ENCODE measurements around the gene NRCAM.

The NRCAM gene

GRCh38 chr7:108308903-108309302 lies 147.3 kb downstream of the NRCAM start:
- DNase-seq (ENCODE audit: low read depth in 2 of 2) = no peak

DNA sequence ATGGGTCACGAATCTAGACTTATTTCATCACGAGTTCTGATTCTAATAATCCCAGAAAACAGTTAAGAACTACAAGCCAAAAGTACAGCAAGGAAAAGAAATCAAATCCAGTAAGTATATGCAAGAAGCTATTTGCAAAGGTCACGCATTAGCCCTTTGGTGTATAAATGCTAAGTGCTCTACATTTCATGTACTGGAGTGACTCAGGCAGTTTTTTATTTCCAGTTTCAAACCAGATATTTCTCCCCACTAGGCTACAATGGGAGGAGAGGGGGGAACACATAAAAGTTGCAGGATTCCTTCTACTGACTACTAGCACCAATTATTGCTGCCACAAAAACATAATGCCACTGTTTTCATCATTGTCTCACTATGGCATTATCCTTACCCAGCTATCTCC lies 148.0 kb downstream of the NRCAM start:
- DNase-seq (ENCODE audit: low read depth in 2 of 2) = no peak

DNA sequence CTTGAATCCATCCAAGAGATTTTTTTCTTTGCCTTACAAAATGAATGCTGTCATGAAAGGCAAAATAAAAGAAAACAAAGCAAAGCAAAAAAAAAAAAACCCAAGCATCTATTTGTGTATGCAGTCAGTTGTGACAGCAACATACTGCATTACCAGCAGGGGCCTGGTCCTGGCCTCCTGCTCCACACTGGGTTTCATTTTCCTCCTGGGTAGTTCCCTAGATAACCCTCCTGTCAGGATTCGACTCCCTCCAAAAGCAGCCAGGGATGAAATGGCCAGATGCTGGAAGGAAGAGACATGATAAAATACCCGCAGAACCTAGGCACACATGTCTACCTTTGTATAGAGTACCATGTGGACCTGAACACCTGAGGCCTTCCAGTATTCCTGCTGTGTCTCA lies 148.6 kb downstream of the NRCAM start:
- no peak for DNase-seq (ENCODE audit: low read depth in 2 of 2)

DNA sequence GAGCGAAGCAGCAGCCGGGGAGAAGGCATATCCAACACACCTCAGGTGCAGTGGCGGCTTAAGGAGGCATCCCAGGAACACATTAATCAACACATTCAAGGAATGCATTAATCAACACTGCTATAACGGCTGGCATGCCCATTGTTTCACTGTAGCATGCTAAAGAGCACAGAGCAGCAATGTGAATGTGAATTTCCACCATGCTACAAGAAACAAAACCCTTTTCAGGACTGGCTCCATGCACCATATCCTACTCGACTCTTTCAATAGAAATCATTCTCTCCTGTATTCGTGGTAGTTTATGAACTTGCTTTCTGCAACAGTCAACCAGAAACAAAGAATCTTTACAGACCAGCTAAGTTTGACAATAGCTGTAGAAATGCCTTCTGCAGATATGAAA lies 149.0 kb downstream of the NRCAM start:
- DNase-seq (ENCODE audit: low read depth in 2 of 2) = no peak

DNA sequence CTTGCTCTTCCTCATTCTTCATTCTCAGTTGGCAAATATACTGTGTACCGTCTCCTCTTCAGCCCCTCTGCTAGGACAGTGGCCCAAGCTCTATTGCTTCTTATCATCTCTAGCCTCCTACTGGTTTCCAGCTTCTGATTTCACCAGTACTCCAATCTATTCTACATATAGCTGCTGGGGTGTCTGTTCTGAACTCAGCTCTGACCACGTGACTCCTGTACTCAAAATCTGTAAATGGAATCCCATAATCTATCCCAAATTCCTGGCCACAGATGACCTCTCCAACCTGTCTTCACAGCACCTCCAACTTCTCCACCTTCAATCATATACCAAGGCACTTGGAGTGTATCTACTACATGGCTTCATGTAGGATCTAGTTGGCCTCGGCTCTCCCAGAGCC lies 152.9 kb downstream of the NRCAM start:
- DNase-seq (ENCODE audit: low read depth in 2 of 2) = no peak

- no peak for DNase-seq (ENCODE audit: low read depth in 2 of 2)
Observed at GRCh38 chr7:108301387-108301786, 154.8 kb downstream of the NRCAM start.

DNA sequence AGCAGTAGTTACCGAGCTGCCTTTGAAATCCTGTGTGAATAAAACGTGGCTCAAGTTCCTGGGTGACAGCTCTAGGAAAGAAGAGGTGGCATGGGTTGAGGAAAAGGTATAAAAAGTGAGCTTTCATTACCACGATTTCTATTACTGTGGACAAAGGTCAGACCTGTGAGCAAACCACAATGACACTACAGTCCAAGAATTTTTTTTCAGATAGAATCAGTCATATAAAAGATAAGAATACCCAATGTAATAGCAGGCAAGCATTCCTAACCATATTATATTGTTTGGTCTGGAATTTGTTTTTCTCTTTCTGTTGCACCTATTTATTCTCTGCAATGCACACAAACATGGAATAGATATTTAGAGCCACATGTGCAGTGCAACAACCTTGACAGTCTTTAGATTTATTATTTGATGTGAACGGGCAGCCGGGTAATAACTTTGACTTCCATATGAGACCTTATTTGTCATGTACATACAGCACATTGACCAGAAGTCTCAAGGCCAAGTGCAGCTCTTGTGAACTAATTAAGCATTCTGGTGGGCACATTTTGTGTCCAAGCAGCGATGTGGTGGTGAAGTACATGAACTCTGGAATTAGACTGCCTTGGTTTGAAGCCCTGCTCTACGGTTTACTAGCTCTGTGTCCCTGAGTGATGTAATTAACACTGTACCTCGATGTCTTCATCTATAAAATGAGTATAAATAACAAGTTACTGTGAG lies 156.8 kb downstream of the NRCAM start:
- DNase-seq (ENCODE audit: low read depth in 2 of 2) = no peak

DNA sequence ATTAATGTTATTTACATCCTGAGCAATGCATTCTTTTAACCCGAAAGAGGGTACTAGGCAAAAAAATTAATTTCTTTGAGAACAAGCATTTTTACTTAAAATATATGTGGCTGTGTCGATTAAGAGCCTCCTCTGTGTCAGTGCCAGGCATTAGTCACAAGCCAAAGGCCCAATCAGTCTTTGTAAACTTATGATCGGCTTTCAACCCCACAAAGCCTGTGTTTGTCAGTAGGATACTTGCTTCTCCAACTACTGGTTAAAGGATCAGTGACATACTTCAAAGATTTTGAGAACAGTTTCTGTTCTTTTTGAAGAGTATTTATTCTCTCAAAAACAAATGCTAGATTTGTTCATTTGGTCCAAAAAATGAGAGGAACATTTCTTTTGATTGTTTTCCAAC lies 159.3 kb downstream of the NRCAM start:
- DNase-seq (ENCODE audit: low read depth in 2 of 2) = no peak

GRCh38 chr7:108294595-108294994 lies 161.6 kb downstream of the NRCAM start:
- DNase-seq (ENCODE audit: low read depth in 2 of 2) = no peak

GRCh38 chr7:108293149-108293612 lies 163.1 kb downstream of the NRCAM start:
- DNase-seq (ENCODE audit: low read depth in 2 of 2) = no peak

GRCh38 chr7:108292541-108292940 lies 163.7 kb downstream of the NRCAM start:
- DNase-seq (ENCODE audit: low read depth in 2 of 2) = no peak

- no peak for DNase-seq (ENCODE audit: low read depth in 2 of 2)
Observed at GRCh38 chr7:108291791-108292440, 164.3 kb downstream of the NRCAM start.

DNA sequence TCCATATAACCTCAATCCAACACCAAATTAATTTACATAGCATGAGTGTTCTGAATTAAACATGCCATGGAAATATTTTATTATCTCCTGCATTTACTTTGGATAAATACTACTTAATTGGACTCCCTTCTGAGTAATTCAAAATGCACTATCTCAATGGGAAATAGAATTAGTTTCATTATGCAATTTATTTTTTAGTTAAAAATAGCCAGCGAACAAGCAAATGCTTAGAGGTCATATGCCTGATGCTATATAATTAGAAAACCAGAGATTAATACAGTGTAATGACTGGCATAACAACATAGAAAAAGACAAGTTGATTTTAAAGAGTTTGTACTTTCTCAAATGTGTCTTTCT lies 165.1 kb downstream of the NRCAM start:
- DNase-seq (ENCODE audit: low read depth in 2 of 2) = no peak

DNA sequence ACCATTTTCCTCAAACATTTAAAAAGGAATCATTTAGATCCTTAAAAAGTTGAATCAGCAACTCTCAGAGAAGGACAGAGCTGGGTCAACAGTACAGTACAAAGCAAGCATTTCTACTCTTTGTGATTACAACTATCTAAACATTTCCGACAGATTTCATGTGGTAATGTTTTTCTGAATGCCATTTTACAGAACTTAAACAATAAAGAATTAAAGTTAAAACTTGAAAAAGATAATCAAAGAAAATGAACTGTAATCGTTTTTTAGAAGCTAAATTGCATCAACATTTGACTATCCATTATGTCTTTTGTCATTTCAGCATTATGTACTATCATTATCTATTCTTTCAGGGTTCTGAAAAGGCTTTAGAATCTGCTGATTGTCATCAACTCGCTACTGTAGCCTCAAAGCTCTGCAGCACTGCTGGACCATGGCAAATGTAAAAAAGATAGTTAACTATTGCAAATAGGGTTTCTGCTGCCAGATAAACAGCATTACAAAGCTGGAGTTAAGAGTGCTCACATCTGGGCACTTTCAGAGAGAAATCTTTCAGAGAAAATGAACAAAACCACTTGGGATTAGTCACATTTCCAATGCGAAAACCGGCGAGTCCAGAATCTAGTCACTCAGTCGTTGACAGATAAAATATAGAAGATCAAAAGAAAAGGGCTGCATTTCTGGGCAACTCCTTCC lies 165.6 kb downstream of the NRCAM start:
- DNase-seq (ENCODE audit: low read depth in 2 of 2) = no peak

DNA sequence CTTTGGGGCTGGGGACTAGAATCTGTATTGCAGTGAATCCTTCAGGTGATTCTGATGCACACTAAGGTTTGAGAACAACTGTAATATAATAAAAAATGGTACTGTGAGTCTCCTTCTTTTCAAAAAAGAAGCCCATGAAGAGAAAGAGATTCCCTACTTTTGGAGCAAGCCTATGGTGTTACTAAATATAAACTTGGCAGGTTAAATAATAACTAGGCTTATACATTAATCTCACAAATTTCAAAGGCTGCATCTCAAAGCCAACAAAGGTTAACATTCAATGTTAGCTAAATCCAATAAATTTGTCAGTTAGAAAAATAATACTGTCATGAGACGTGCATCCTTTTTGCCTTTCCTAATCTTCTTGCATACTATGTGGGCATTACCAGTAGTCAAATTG lies 166.4 kb downstream of the NRCAM start:
- DNase-seq (ENCODE audit: low read depth in 2 of 2) = no peak

DNA sequence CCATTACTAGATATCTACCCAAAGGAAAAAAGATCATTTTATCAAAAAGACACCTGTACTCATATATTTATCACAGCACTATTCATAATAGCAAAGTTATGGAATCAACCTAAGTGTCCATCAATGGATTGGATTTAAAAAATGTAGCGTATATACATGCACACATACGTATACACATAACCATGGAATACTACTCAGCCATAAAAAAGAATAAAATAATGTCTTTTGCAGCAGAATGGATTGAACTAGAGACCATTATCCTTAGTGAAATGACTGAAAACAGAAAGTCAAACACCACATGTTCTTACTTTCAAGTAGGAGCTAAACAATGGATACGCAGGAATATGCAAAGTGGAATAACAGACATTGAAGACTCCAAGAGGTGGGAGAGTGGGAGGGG lies 168.4 kb downstream of the NRCAM start:
- DNase-seq (ENCODE audit: low read depth in 2 of 2) = no peak

DNA sequence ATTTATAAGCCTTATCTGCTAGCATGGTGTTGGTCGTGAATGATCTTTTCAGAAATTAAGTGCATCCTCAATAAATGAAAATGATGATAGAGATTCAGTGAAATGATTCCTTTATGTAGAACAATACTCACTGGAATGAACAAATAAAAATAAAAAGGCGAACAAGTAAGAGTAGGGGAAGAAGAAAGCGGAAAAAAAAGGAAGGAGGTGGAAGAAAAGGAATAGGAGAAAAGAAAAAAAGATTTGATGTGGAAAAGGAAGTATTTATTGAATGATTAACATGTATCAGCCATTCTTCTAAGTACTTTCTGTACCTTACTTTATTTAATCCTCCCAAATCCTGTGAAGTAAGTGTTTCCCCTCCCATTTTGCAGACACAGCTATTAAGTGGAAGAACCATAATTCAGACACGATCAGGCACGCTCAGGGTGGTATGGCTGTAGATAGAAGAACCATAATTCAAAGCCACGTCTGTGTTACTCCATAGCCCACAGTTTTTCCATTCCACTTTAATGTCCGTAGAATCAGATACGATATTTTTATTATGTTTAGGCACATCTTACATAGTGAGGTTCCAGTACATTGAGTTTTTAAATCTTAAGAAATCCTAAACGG lies 169.8 kb downstream of the NRCAM start:
- DNase-seq (ENCODE audit: low read depth in 2 of 2) = no peak

GRCh38 chr7:108285778-108286177 lies 170.5 kb downstream of the NRCAM start:
- DNase-seq (ENCODE audit: low read depth in 2 of 2) = no peak

GRCh38 chr7:108285003-108285368 lies 171.2 kb downstream of the NRCAM start:
- no peak for DNase-seq (ENCODE audit: low read depth in 2 of 2)

DNA sequence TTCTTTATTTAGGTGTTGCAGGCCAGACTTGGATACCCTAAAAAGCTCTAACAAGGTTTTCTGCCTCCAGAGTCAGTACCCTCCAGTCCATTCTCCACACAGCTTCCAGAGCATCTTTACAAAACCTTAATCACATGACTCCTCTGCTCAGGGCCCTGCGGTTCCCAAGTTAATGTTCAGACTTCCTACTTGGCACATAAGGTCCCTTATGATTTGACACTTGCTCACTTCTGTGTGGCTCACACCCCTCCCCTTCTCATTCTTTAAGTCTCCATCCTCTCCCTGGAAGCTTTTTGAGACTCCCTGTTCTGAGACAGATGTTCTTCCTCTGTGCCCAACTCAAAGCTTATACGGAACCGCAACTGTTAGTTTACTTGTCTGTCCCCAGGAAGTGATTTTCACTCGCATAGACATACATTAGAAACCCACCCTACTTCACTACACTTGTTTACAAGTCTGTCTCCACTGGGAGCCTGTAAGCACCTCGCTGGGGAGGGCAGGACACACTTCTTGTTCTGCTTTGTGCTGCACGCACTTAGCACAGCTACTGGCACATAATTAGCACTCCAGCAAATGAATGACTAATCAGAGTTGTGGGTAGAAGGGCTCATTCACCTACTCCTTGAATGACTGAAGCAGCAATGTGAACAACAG lies 171.8 kb downstream of the NRCAM start:
- no peak for DNase-seq (ENCODE audit: low read depth in 2 of 2)

GRCh38 chr7:108283252-108283651 lies 173.0 kb downstream of the NRCAM start:
- DNase-seq (ENCODE audit: low read depth in 2 of 2) = no peak

- DNase-seq (ENCODE audit: low read depth in 2 of 2) = no peak
Observed at GRCh38 chr7:108282427-108282996, 173.7 kb downstream of the NRCAM start.
